Tibial nerve (tissue), 4 donors: ENCODE measurements around the gene COL10A1. TPM values are rescaled to one million over a fixed set of nuclear protein-coding genes. Genes with fewer than 3 reads are reported as not detected.
A peak's percentile ranks its signal among the peaks of the same experiment; 100 is the strongest.

Experiments used
- DNase-seq, 2 donors: peaks; one replicate each; pipeline ENCODE4 v3.0.0-alpha.2; 2019; ENCODE audit warnings: low spot score in 2 of 2
- H3K27ac ChIP-seq, 4 donors: fragments of 200-600 bp; sonication (generic) in 3 of 4; one replicate each; pipeline ENCODE4 v1.5.1; 2017 to 2019; ENCODE audit warnings: mild to moderate bottlenecking in 1 of 4
- H3K27me3 ChIP-seq, 2 donors: fragments of 200-600 bp; sonication (generic) in 1 of 2; one replicate each; pipeline versions ENCODE4 v1.5.1 to v1.6.0; 2017 to 2019
- H3K36me3 ChIP-seq, 3 donors: fragments of 200-600 bp; sonication (generic); one replicate each; pipeline ENCODE4 v1.5.1; 2018 to 2019
- H3K4me1 ChIP-seq, 4 donors: fragments of 200-600 bp; sonication (generic) in 3 of 4; one replicate each; pipeline ENCODE4 v1.5.1; 2017 to 2019
- H3K4me3 ChIP-seq, 4 donors: fragments of 200-600 bp; sonication (generic) in 3 of 4; one replicate each; pipeline ENCODE4 v1.5.1; 2017 to 2019; ENCODE audit warnings: mild to moderate bottlenecking in 1 of 4, moderate library complexity in 1 of 4
- H3K9me3 ChIP-seq, 4 donors: fragments of 200-600 bp; sonication (generic) in 3 of 4; one replicate each; pipeline ENCODE4 v1.5.1; 2017 to 2019
- CTCF ChIP-seq, 5 experiments: fragments of 200-600 bp in 3 of 5; fragments of 450-650 bp in 2 of 5; sonication (generic) in 3 of 5; IDR thresholded peaks; one replicate each; pipeline ENCODE4 v1.5.1; 2016 to 2019; ENCODE audit warnings: antibody characterized with exemption in 5 of 5, mild to moderate bottlenecking in 3 of 5, moderate library complexity in 2 of 5
- EP300 ChIP-seq, 2 donors: sonication (generic); formaldehyde crosslinking; IDR thresholded peaks; one replicate each; pipeline ENCODE4 v1.6.1; 2017; ENCODE audit warnings: antibody characterized with exemption in 2 of 2, mild to moderate bottlenecking in 1 of 2
- POLR2A ChIP-seq, 2 donors: fragments of 450-650 bp; IDR thresholded peaks; one replicate each; pipeline ENCODE4 v1.6.1; 2017; ENCODE audit warnings: antibody characterized with exemption in 2 of 2, mild to moderate bottlenecking in 2 of 2, moderate library complexity in 2 of 2
- WGBS, 2 donors: methylation state at CpG; one replicate each; pipeline ENCODE4 v1.1.5; 2018; 5-methylcytosine and 5-hydroxymethylcytosine counted together
- total RNA-seq, 4 donors: library from RNA; depleted of rRNA; stranded (reverse); fragments of >200 nt; gene quantifications; one replicate each; pipeline ENCODE4 v1.1.0, GENCODE V29; 2016

Gene COL10A1
- total RNA-seq, 4 donors from 2014 or later = 0.22 to 0.42 TPM; not detected in 2

GRCh38 chr6:116104636-116105035, 21.3 kb downstream of the COL10A1 start:
- peaks cover 0 to 13% (median 2%) of the 10 kb centered on the region in 3 donors for H3K36me3 ChIP-seq
- no peak for TF ChIP-seq EP300 (IDR thresholded peaks at IDR 0.05)
- TF ChIP-seq POLR2A (IDR thresholded peaks at IDR 0.05) = no peak
- no peak for TF ChIP-seq CTCF (IDR thresholded peaks at IDR 0.05)
- H3K4me1 ChIP-seq = peaks cover 0 to 41% (median 13%) of the 10 kb centered on the region in 4 donors
- no peaks in the 10 kb centered on the region for H3K27me3 ChIP-seq
- H3K9me3 ChIP-seq = no peaks in the 10 kb centered on the region
- WGBS, 2 donors = 94 to 100% methylated on average over 1 of the region's 1 CpG
- H3K4me3 ChIP-seq = no peak overlapping the region
- H3K27ac ChIP-seq = no peak overlapping the region
- no peak for DNase-seq

GRCh38 chr6:116102873-116103272, 23.1 kb downstream of the COL10A1 start:
- TF ChIP-seq EP300 (IDR thresholded peaks at IDR 0.05) = no peak
- TF ChIP-seq POLR2A (IDR thresholded peaks at IDR 0.05) = no peak
- no peak for TF ChIP-seq CTCF (IDR thresholded peaks at IDR 0.05)
- Histone ChIP-seq H3K4me1 (peaks cover 0 to 41% (median 13%) of the 10 kb centered on the region in 4 donors), H3K9me3 (no peaks in the 10 kb centered on the region), H3K36me3 (no peaks in the 10 kb centered on the region), H3K4me3 (no peak overlapping the region), H3K27me3 (no peaks in the 10 kb centered on the region), H3K27ac (no peak overlapping the region)
- 86 to 88% methylated on average over 4 of the region's 4 CpGs for WGBS, 2 donors
- DNase-seq = no peak

- no peaks in the 10 kb centered on the region for H3K36me3 ChIP-seq
- no peak for DNase-seq
- H3K4me3 ChIP-seq = peak overlapping the region in 3 of 4 donors; percentile 77 to 89 (median 79)
- 76 to 77% methylated on average over 2 of the region's 2 CpGs for WGBS, 2 donors
- TF ChIP-seq CTCF (IDR thresholded peaks at IDR 0.05) (no peak), EP300 (IDR thresholded peaks at IDR 0.05) (no peak), POLR2A (IDR thresholded peaks at IDR 0.05) (no peak)
- no peaks in the 10 kb centered on the region for H3K27me3 ChIP-seq
- H3K9me3 ChIP-seq = peaks cover 0 to 1% (median 0%) of the 10 kb centered on the region in 4 donors
- peaks cover 0 to 39% (median 13%) of the 10 kb centered on the region in 4 donors for H3K4me1 ChIP-seq
- peak overlapping the region in 2 of 4 donors; percentile 90 to 91 for H3K27ac ChIP-seq
Measured at GRCh38 chr6:116101790-116102189, 24.1 kb downstream of the COL10A1 start.

GRCh38 chr6:116101302-116101718, 24.6 kb downstream of the COL10A1 start:
- H3K4me1 ChIP-seq = peaks cover 0 to 34% (median 13%) of the 10 kb centered on the region in 4 donors
- TF ChIP-seq EP300 (IDR thresholded peaks at IDR 0.05) (no peak), CTCF (IDR thresholded peaks at IDR 0.05) (no peak), POLR2A (IDR thresholded peaks at IDR 0.05) (no peak)
- H3K27me3 ChIP-seq = no peaks in the 10 kb centered on the region
- WGBS, 2 donors = 3 to 5% methylated on average over 12 of the region's 12 CpGs
- DNase-seq = peak; percentile 45 to 61
- peak overlapping the region; percentile 66 to 89 (median 78) for H3K4me3 ChIP-seq
- peak overlapping the region; percentile 51 to 91 (median 88) for H3K27ac ChIP-seq
- peaks cover 0 to 6% (median 1%) of the 10 kb centered on the region in 4 donors for H3K9me3 ChIP-seq
- no peaks in the 10 kb centered on the region for H3K36me3 ChIP-seq

GRCh38 chr6:116100419-116101301, 25.3 kb downstream of the COL10A1 start, which contains the start of gene NT5DC1:
NT5DC1 (plus strand) TSS chr6:116100853; CDS start chr6:116100931, 78 bp downstream.
- Histone ChIP-seq H3K27me3 (no peaks in the 10 kb centered on the region), H3K4me1 (peaks cover 0 to 28% (median 13%) of the 10 kb centered on the region in 4 donors), H3K4me3 (peak within 1 kb of the TSS; percentile 66 to 89 (median 78)), H3K27ac (peak within 1 kb of the TSS; percentile 51 to 91 (median 88)), H3K9me3 (peaks cover 0 to 13% (median 2%) of the 10 kb centered on the region in 4 donors), H3K36me3 (no peaks in the 10 kb centered on the region)
- 1% methylated on average over 45 to 58 of the region's 87 CpGs for WGBS, 2 donors
- TF ChIP-seq CTCF (IDR thresholded peaks at IDR 0.05) = peak in 3 of 5 experiments; percentile 24 to 56 (median 25)
- peak in 1 of 2 donors; percentile 70 for TF ChIP-seq EP300 (IDR thresholded peaks at IDR 0.05)
- peak in 1 of 2 donors; percentile 56 for TF ChIP-seq POLR2A (IDR thresholded peaks at IDR 0.05)
- peak; percentile 47 to 51 for DNase-seq
